Epithelial cell of proximal tubule (primary cell): ENCODE data around the gene GEMIN5. TPM values are rescaled to one million over a fixed set of nuclear protein-coding genes. Genes with fewer than 3 reads are reported as not detected.
"Not testable (repeated sequence)": the region's sequence is repeated elsewhere in the genome, so short reads cannot be mapped to it uniquely, and the experiment has no call there.

ENCODE experiments used
- DNase-seq: peaks from one replicate; pipeline ENCODE4 v3.0.0-alpha.2; 2011; ENCODE audit warnings: low read depth
- H3K4me3 ChIP-seq: 2 replicates; pipeline ENCODE4 v1.5.1; 2011; ENCODE audit warnings: low read depth, mild to moderate bottlenecking, low read length
- CTCF ChIP-seq: conservative IDR thresholded peaks from 2 replicates; pipeline ENCODE4 v1.5.1; 2012; ENCODE audit warnings: low read depth, mild to moderate bottlenecking, low read length
- total RNA-seq: library from RNA; depleted of rRNA; stranded (reverse); fragments of >200 nt; gene quantifications from 2 replicates; pipeline ENCODE4 v1.2.3, GENCODE V29; 2015

Gene GEMIN5
- total RNA-seq = 13.0 and 22.6 TPM in 2 replicates

DNA sequence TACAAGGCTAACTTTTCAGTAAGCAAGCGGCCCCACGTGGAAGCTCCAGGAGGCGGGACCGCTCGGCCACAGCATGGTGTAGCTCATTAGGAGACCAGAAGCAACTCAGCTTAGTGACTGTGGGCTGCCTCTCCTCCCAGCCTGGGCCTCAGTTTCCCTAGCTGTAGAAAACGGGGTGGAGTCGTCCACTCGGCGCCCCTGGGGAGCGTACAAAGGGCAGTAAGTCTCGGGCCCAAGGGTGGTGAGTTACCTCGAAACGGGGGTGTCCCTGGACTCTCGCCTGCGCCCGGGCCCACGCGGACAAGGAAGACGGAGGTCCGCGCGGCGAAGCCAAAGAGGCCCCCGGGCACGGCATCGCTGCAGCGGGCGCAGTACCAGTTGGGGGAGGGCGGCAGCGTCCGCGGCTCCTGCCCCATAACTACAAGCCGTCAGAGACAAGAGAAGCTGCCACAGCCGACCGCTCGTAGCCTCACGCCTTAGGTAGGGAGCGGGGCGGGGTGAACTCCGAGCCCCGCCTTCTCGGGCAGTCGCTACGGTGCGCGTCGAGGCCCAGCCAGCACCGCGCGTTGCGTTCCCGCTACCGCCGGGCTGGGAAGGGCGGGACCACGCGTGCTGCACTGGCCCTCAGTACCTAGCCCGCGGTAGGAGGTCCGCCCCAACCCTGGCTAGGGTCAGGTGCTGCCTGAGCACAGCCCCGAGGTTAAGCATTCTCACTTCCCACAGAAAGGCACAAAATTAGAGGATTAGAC is at the start of gene GEMIN5:
TSS of gene GEMIN5 (minus strand) at position 494 of the 749 bp plus-strand sequence. CDS start at position 416, 78 bp downstream.
- TF ChIP-seq CTCF = no peak
- no peak for DNase-seq
- H3K4me3 ChIP-seq = peak within 1 kb of the TSS; percentile 75

DNA sequence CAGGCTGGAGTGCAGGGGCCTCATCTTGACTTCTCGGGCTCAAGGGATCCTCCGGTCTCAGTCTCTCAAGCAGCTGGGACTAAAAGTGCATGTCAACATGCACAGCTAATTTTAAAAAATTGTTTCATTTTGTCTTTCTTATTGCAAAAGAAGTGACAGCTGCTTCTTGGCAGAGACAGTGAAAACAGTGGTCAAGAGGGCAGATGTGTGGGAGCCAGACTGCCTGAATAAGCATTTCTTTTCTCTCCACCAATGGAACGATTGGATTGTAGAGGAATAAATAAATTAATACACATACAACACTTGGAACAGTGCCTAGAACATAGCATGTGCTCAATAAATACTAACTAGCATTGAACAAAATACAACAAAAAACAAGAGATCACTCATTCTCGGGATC is 48.1 kb upstream of the GEMIN5 start:
- TF ChIP-seq CTCF = no peak
- H3K4me3 ChIP-seq = no peak overlapping the region
- DNase-seq = no peak

- TF ChIP-seq CTCF = no peak
- no peak for DNase-seq
- no peak overlapping the region for H3K4me3 ChIP-seq
Measured at GRCh38 chr5:154984946-154985516, 47.0 kb upstream of the GEMIN5 start.

DNA sequence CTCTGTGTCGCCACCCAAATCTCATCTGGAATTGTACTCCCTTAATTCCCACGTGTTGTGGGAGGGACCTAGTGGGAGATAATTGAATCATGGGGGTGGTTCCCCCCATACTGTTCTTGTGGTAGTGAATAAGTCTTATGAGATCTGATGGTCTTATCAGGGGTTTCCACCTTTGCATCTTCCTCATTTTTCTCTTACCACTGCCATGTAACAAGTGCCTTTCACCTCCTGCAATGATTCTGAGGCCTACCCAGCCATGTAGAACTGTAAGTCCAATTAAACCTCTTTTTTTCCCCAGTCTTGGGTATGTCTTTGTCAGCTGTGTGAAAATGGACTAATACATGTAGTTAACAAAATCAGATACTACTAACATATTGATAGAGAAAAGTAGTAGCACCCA is 40.3 kb upstream of the GEMIN5 start:
- not testable (repeated sequence) for H3K4me3 ChIP-seq, DNase-seq

DNA sequence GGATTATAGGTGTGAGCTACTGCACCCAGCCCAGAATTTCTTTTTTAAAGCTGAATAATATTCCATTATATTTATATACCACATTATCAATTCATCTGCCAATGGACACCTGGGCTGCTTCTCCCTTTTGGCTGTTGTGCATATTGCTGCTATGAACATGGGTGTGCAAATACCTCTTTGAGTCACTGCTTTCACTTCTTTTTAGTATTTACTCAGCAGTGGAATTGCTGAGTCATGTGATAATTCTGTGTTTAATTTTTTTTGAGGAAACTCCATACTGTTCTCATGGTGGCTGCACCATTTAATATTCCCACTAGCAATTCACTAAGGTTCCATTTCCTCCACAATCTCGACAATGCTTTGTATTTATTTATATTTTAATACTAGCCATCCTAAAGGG is 39.4 kb upstream of the GEMIN5 start:
- no peak overlapping the region for H3K4me3 ChIP-seq
- TF ChIP-seq CTCF = no peak
- no peak for DNase-seq

- DNase-seq, H3K4me3 ChIP-seq: not testable (repeated sequence)
Measured at GRCh38 chr5:154976082-154976481, 38.1 kb upstream of the GEMIN5 start.

- TF ChIP-seq CTCF = peak; percentile 84
- no peak overlapping the region for H3K4me3 ChIP-seq
- DNase-seq = no peak
Measured at GRCh38 chr5:154972476-154973080, 34.6 kb upstream of the GEMIN5 start.

DNA sequence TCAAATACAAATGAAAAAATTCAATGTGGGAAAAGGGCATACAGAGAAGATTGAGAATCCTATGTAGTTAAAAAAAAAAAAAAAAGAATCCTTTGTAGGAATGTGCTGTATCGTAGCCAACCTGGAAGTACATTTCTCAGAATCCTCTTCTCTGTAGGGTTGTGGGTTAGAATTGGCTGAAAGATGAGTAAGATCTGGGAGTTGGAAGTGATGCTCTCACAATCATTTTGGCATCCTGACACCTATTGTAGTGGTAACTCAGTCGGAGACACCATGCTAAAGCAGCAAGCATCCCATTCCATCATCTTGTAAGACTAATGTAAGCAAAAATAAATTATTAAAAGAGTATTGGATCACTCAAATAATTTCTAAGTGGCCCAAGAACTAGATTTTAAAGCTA is 33.5 kb upstream of the GEMIN5 start:
- DNase-seq = no peak
- TF ChIP-seq CTCF = no peak
- H3K4me3 ChIP-seq = no peak overlapping the region
